GM21786 (cell line): Measurements from ENCODE around the gene CCDC198.

Experiments
- ATAC-seq: cut with Tn5 transposase; IDR thresholded peaks from one replicate; pipeline ENCODE4 v1.9.1; 2021; ENCODE audit not compliant: unreplicated experiment

The CCDC198 gene

DNA sequence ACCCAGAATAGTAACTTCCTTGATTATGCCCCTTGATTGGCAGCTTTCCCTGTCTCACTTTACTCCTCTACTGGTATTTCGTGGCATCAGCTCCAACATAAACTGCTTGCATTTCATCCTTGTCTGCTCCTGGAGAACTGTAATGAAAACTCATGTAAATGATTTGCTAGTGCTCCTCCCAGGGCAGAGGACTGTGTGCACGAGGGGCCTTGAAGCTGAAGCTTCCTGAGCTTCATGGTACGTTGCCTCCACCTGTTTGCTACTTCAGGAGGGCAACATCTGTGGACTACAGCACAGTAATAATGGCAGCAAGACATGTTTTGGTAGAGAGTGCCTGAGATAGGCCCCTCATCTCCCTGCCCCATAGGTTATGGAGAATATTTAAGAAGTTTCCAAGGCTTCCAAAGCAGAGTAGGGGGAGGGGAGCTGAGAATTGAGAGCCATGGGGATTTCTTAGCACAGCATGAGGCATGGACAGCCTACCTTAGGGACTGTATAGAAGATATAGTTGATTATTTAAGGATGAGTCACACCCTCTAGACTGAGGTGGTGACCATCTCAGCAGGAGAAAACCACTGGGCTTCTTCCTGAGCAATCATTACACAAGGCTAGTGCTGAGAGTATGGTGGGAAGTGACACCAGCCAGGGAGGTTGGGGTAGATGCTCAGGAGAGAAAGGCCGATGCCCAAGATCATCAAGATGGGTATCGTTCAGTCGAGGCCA lies 29.5 kb downstream of the CCDC198 start:
- peak; percentile 86 for ATAC-seq

DNA sequence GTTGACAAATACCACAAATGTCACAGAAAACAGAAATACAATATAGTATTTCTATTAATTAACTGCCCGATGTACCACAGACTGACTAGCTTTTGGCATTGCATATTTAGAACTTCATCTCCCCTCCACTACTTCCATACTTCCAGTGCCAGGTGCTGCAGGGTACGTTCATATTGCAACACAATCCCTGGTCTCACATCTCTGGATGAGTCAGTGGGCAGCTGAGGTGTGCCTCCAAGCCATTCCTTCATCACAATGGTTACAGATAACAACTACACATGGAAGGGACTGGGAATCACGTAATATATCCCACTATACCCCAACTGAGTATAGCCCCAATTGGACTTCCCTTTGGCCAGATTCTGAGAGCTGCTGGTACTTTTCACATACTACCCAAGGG lies 31.1 kb downstream of the CCDC198 start:
- no peak for ATAC-seq

DNA sequence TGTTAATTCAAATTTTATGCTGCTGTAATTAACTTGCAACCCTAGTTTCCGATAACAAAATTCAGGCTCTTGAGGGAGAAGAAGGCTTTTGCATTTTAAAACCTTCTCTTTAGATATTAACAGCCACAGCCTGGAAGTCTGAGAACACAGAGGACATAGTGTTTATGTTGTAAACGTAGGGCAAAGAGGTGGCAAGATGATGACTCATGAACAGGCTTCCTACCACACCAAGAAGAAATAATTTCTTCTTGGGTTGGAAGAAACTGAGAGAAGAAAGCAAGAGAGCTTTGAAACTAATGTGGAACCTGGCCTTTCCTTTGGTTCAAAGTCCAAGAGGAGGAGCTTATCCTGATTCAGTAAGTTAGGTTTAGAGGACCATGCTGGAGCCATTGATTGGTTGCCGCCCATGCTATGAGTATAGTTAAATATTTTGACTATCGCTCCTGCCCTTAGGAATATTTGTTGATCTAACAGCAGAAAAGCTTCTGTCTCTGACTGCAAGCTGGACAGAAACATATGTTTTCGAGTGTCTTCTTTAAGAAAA lies 31.8 kb downstream of the CCDC198 start:
- ATAC-seq = no peak

DNA sequence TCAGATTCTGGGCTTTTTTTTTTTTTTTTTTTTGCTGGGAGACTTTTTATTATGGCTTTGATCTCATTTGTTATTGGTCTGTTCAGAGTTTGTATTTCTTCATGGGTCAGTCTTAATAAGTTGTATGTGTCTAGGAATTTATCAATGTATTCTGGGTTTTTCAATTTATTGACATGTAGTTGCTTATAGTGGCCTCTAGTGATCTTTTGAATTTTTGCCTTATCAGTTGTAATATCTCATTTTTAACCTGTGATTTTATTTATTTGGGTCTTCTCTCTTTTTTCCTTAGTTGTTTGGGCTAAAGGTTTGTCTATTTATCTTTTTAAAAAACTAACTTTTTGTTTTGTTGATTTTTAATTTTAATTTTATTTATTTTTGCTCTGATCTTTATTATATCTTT lies 57.7 kb downstream of the CCDC198 start:
- ATAC-seq = no peak

DNA sequence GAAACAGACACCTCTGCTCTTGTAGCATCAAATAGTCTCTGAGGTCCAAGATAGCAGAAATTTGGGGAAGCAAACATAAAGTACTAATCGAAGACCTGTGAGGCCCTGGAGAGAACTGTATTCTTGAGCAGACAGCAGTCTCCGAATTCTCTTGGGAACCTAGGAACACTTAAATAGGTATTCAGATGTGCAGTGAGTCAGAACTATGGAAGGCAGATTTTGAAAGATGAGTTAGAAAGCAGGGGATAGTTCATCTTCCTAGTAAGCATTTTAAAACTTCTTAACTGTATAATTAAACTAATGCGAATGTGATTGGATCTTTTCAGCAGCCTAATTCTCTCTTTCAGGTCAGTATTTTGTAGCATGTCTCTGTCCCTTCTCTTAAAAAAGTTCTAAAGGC lies 72.7 kb downstream of the CCDC198 start:
- no peak for ATAC-seq

DNA sequence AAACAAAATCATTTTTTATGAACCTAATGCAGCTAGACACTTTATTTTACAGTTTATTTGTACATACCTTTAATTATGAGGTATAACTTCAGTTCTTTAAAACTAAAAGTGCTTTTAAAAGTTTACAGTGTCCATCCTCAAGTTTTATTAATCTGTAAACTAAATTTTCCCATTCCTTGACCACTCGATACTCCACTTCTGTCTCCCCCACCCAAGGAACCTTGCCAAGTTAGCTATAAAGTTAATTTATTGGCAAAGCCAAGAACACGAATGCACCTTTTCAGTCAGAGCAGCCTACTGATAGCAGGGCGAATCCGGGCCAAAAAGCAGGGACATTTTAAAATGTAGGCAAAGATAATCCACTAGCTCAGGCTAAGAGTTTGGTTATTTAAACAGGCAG lies 73.6 kb downstream of the CCDC198 start:
- no peak for ATAC-seq
